NB4 (cell line): ENCODE measurements around the gene PEX11A.

Experiments used
- DNase-seq: peaks from one replicate; pipeline ENCODE4 v3.0.0; 2010; ENCODE audit warnings: low read depth
- H3K4me3 ChIP-seq: one replicate; pipeline ENCODE4 v1.5.1; 2011; ENCODE audit warnings: mild to moderate bottlenecking, low read depth, low read length, moderate library complexity
- MAX ChIP-seq: IDR thresholded peaks from 2 replicates; pipeline ENCODE4 v1.6.1; 2011; ENCODE audit warnings: low read depth, low read length
- MYC ChIP-seq: IDR thresholded peaks from 2 replicates; pipeline ENCODE4 v1.6.1; 2011; ENCODE audit warnings: low read depth, low read length
- POLR2A ChIP-seq: IDR thresholded peaks from 2 replicates; pipeline ENCODE4 v1.6.1; 2011; ENCODE audit warnings: mild to moderate bottlenecking; ENCODE audit not compliant: insufficient read length; ENCODE audit errors: extremely low read depth
- TF ChIP-seq, protein P1 (sequence below): IDR thresholded peaks from one replicate; pipeline ENCODE4 v1.5.1; 2012; ENCODE audit warnings: low read depth, low read length

PEX11A gene

DNA sequence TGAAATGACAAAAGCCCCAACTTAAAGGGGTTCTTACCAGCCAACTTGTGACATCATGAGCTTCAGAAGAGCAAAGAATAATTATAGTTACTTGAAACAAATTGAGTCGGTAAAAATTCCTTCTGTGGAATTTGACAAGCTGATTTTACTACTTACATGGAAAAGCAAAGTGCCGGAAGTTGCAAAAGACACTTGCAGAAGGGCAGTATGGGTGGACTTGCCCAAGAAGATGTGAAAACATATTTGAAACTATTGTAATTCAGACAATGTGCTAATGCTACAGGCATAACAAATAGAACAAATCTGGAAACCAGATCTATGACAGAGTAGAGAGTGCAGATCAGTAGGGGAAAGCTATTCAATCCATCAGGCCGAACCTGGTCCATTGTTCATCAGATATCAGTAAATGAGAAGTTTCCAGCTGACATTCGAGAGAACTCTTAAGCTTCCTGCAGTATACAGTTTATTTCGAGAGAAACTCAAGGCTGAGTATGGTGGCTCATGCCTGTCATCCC, 32.8 kb downstream of the PEX11A start:
- H3K4me3 ChIP-seq = no peak overlapping the region
- TF ChIP-seq MYC = no peak
- no peak for TF ChIP-seq POLR2A
- TF ChIP-seq, protein P1, sequence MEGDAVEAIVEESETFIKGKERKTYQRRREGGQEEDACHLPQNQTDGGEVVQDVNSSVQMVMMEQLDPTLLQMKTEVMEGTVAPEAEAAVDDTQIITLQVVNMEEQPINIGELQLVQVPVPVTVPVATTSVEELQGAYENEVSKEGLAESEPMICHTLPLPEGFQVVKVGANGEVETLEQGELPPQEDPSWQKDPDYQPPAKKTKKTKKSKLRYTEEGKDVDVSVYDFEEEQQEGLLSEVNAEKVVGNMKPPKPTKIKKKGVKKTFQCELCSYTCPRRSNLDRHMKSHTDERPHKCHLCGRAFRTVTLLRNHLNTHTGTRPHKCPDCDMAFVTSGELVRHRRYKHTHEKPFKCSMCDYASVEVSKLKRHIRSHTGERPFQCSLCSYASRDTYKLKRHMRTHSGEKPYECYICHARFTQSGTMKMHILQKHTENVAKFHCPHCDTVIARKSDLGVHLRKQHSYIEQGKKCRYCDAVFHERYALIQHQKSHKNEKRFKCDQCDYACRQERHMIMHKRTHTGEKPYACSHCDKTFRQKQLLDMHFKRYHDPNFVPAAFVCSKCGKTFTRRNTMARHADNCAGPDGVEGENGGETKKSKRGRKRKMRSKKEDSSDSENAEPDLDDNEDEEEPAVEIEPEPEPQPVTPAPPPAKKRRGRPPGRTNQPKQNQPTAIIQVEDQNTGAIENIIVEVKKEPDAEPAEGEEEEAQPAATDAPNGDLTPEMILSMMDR = no peak
- no peak for TF ChIP-seq MAX
- DNase-seq = no peak

- no peak for DNase-seq
- H3K4me3 ChIP-seq = no peak overlapping the region
- TF ChIP-seq MYC (no peak), POLR2A (no peak), MAX (no peak)
- TF ChIP-seq, protein P1 = no peak
Measured at GRCh38 chr15:89656116-89656815, 34.3 kb downstream of the PEX11A start.

DNA sequence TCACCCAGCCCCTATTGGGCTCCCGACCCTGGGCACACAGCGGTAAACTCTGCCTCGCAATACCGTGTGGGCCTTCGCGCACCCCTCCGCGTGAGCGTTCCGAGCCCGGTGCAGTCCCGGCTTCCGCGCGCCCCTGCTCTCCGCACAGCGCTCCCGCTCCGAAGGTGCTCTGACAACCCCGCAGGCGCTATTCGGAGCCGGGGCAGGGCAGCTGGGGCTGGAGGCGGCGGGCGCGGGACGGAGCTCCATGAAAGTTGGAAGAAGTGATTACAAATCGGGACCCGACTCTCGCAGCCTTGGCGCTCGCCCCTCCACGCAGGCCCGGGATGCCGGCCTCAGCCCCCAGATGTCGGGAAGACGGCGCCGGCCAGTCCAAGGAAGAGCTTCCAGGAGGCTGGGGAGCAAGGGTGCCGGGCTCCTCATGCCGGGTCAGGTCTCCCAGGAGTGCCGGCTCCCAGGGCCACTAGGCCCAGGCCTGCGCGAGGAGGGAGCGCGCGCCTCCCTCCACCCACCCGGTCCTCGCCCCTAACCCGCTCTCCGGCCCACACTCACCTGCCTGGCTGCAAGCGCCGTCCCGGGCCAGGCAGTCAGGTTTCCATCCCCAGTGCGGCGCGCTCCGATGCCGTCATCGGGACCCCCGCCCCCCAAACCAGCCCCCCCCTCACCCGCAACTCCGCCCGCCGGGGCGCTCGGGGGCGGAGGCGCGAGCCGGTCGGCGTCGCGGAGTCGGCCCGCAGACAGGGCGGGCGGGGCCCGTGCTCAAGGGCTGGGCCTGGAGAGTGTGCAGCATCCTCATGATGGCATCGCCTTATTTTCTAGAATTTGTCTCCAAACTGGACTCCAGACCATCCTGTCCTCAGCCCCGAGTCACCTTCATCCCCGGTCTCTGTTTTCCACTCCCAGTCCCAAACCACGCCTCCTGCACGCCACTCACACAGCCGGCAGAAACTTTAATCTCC, 35.4 kb downstream of the PEX11A start, which contains the start of gene KIF7:
Gene KIF7, minus strand, starts transcription at position 621 of the 959 bp plus-strand sequence. CDS start 2,537 bp downstream, outside the sequence.
- no peak within 1 kb of the TSS for H3K4me3 ChIP-seq
- no peak for DNase-seq
- TF ChIP-seq, protein P1 = no peak
- no peak for TF ChIP-seq MAX

GRCh38 chr15:89654301-89654761, 36.2 kb downstream of the PEX11A start:
- no peak overlapping the region for H3K4me3 ChIP-seq
- no peak for DNase-seq
- TF ChIP-seq MYC (no peak), MAX (no peak), POLR2A (no peak)
- TF ChIP-seq, protein P1 = no peak

- no peak for TF ChIP-seq MAX
- no peak for TF ChIP-seq POLR2A
- TF ChIP-seq, protein P1 = no peak
- TF ChIP-seq MYC = no peak
Measured at GRCh38 chr15:89653578-89653977, 37.0 kb downstream of the PEX11A start.

More at GRCh38 chr15:89653578-89653977, 37.0 kb downstream of the PEX11A start:
- H3K4me3 ChIP-seq = no peak overlapping the region
- DNase-seq = no peak
